ENCODE data around the gene UBE2U.

UBE2U gene

DNA sequence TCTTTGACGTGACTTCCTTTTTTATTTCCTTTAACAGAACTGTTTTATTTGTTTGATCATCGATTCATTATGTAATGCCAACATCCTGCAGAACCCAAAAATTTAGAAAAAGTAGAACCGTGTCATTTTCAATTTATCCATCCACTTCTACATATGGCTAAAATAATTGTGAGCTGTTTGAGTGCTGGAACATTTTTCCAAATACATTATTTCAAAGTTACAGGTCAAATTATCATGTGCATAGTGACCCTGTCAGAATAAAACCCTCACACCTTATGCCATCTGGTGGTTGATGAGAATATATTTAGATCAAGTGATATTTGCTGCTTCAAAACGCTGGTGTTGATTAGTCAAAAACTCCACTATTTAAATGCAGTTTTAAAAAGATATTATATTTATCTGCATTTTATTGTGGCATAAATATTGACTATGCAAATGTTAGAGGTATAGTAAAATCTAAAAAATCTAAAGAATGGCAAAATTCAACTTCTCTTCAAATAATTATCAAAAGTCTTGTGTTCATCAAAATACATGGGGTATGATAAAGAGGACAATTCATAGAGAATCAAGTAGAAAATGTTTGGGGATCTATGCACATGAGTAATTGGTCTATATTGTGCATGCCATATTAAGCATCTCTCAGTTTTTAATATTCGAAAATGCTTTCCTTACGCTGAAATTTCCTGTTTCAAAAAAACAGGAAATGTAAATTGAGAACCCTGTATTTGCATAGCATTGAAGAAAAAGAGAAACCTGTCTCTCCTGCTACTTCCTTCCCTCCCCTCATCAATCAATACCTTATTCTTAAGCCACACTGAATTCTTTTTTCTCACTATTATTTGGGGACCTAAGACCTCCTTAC, 39.7 kb downstream of the UBE2U start:
- no peak for TF ChIP-seq GATA2 (IDR thresholded peaks at IDR 0.05; ENCODE audit: low read depth, low read length)

DNA sequence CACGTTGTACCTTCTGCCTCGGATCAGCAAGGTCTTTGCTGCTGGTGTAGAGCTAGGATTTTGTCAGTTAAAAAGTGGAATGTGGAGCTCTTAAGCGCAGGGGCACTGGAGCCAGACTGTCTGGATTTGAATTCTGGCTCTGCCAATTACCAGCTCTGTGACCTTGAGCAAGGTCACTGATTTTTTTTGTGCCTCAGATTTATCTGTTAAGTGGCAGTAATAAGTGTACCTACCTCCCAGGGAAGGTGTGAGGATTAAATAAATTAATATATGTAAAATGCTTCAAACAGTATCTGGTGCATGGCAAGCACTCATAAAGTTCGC, 40.3 kb downstream of the UBE2U start:
- no peak for TF ChIP-seq GATA2 (IDR thresholded peaks at IDR 0.05; ENCODE audit: low read depth, low read length)
- no peak for TF ChIP-seq GATA3 (IDR thresholded peaks at IDR 0.05; ENCODE audit: low read depth, low read length)

DNA sequence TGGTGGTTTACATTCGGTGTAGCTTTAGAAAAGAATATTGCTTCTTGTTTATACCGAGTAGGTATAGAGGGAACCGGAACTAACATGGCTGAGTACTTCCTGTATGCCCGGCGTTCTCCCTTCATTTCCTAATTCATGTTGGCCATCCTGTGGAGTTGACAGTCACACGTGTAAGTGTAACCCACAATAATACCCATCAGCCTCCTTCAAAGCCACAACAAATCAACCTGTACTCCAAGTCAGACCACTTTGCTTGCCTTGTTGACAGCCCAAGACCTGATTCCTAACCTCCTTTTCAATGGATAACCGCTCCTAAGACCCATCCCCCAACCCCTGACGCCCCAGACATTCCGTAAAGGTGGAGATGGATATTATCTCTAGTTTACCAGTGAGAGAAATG, 42.1 kb downstream of the UBE2U start:
- no peak for TF ChIP-seq GATA2 (IDR thresholded peaks at IDR 0.05; ENCODE audit: low read depth, low read length)
- no peak for TF ChIP-seq GATA3 (IDR thresholded peaks at IDR 0.05; ENCODE audit: low read depth, low read length)

DNA sequence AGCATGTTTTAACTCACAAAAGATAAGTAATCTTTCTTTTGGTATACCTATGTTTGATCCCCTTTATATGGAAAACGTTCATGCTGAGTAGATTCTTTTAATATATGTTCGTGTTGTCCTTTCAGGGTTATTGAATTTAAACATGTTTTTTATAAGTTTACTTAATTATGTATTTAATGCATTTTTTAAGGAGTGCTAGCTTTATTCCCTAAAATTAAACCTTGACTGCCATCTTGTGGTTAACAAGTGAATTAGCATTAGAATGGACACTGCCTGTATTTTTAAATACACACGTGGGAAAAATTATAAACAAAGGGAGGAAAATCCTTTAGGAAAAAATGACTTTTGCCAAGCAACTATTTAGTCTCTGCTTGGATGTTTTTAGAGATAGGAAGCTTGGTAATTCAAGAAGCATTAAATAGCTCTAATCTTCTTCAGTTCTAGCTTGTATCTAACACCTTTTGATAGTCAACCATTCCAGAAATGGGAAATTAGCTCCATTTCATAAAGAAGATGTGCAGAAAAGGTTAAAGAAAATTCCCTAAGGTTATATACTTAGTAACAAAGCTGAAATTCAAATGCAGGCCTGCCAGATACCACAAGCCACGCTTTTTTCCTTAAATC, 43.0 kb downstream of the UBE2U start:
- TF ChIP-seq GATA3 (IDR thresholded peaks at IDR 0.05; ENCODE audit: low read depth, low read length) (no peak), GATA2 (IDR thresholded peaks at IDR 0.05; ENCODE audit: low read depth, low read length) (no peak)

DNA sequence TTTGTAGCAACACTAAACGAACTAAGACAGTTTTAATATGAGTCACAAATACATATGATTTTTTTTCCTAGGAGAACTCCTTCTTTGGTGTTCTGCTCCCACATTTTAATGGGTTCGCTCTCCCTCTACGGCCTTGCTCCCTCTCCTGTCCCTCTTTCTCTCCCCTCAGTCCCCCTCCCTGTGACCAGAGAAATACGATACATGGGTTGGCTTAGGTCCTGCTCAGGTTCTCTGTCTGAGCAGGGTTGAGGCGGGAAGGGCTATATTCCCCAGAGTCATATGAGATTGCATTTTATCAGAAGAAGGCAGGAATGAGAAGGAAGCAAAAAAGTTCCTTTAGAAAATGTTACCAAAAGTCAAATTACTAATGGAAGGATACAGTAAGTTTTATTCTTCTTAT, 44.6 kb downstream of the UBE2U start:
- TF ChIP-seq GATA3 (IDR thresholded peaks at IDR 0.05; ENCODE audit: low read depth, low read length), result no peak
- no peak for TF ChIP-seq GATA2 (IDR thresholded peaks at IDR 0.05; ENCODE audit: low read depth, low read length)

DNA sequence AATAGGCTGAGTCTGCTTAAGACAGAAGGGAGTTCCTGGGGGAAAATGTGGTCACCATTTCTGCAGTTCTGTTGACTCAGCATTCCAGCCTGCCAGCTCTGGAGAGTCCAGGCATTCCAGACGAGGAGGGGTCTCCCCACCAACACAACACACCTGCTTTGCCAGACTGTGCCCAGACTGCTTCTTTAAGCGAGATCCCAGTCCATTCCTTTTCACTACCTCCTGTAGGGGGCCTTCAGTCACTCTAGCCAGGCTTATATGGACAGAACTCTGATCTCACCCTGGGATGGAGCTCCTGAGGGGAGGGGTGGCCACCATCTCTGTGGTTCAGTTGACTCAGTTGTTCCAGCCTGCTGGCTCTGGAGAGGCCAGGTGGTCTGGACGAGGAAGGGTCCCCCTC, 48.5 kb downstream of the UBE2U start:
- TF ChIP-seq GATA3 (IDR thresholded peaks at IDR 0.05; ENCODE audit: low read depth, low read length) (no peak), GATA2 (IDR thresholded peaks at IDR 0.05; ENCODE audit: low read depth, low read length) (no peak)

DNA sequence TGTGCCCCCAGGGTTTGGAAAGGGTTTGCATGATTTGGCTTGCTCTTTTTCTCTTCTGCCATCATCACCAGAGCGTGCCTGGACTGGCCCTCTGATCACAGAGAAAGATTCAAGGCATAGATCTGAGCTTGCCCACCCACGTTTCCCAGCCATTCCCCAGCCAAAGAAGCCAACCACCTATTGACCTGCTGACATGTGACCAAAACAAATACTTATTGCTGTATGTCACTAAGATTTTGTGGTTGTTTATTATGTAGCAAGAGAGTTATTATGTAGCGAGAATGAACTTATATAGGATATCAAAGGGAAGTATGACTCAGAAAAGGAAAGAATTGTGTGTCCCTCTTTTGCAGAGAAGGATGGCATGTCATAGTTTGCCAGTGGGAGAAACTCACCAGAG, 59.9 kb downstream of the UBE2U start:
- TF ChIP-seq GATA2 (IDR thresholded peaks at IDR 0.05; ENCODE audit: low read depth, low read length), result no peak
- TF ChIP-seq GATA3 (IDR thresholded peaks at IDR 0.05; ENCODE audit: low read depth, low read length), result no peak

DNA sequence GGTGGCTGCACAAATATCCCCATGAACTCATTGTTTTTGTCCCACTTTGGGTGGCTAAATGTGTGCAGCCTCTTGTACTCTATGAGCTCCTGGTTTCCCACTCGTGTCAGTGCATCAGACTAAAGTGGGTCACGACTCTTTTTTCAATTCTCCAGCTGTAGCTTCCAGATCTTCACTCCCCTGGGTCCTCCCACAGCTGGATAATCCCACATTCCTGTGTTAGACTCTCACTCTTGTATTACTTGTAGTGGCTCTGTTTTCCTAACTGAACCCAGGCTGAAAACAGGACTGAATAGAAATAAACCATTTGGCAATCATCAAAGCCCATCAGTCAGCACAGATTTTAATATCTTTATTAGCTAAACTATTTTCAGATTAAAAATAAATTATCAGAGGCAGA, 60.4 kb downstream of the UBE2U start:
- no peak for TF ChIP-seq GATA3 (IDR thresholded peaks at IDR 0.05; ENCODE audit: low read depth, low read length)
- no peak for TF ChIP-seq GATA2 (IDR thresholded peaks at IDR 0.05; ENCODE audit: low read depth, low read length)

DNA sequence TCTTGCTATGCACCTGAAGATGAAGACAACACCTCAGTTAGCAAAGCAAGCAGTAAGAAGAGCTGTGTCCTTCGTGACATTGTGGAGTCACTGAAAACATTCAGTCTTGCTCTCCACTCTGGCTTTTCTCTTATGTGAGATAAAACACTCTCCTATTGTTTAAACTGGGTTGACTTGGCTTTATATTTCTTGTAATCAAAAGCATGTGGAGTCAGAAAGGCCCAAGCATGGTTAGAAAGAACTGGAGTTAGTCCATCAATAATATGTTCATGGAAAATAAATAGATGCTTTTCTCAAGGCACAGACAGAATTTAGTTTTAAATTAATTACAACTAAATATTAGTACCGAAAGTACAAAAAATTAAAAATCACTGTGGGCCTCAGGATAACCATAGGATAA, 61.7 kb downstream of the UBE2U start:
- no peak for TF ChIP-seq GATA2 (IDR thresholded peaks at IDR 0.05; ENCODE audit: low read depth, low read length)

DNA sequence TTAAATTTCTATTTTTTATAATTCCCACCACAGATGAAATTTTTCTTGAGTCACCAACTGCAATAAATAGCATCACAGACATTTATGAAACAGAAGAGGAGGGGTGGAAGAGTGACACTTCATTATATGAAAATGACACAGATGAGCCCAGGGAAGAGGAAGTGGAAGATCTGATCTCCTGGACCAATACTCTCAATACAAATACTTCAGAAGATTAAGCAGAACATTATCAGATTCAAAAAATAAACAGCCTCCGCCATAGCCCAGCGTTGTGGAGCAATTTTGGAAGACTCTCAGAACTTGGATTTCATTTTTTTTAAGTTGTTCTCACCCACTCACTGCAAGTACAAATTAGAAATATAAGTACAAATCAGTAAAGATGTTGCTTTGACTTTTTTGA, 63.6 kb downstream of the UBE2U start:
- no peak for TF ChIP-seq GATA3 (IDR thresholded peaks at IDR 0.05; ENCODE audit: low read depth, low read length)

DNA sequence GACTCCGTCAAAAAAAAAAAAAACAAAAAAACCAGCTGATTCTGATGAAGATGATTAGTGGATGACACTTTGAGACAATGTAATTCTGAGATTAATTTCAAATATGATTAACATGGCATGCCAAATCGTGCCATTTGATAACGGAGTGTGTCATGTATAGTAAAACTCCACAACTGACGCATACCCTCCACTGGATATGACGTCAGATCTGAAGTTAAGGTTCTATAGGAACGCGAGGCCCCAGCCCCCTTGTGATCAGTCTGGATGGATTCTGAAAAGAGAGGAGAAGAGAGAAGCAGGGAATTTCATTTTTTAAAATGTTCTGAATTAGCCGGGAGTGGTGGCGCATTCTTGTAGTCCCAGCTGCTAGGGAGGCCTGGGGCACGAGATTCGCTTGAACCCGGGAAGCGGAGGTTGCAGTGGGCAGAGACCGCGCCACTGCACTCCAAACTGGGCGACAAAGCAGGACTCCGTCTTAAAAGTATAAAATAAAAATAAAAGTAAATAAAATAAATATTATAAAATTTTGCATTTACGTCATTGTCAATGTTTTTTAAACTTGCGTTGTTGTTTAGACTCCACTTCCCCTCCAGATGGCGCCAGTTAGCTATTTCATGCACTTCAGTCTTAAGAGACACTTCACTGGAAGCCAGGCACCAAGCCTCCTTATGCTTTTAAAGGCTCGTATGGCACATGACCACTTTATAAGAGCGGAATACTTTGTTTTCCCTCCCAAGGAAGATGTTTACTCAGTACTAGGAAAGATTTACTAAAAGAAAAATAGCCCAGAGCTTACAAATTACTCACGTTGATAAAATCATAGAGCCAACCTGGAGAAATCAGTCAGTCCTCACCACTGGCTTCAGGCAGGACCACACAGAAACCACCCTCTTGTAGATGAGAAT, 65.5 kb downstream of the UBE2U start:
- TF ChIP-seq GATA2 (IDR thresholded peaks at IDR 0.05; ENCODE audit: low read depth, low read length) (no peak), GATA3 (IDR thresholded peaks at IDR 0.05; ENCODE audit: low read depth, low read length) (no peak)

DNA sequence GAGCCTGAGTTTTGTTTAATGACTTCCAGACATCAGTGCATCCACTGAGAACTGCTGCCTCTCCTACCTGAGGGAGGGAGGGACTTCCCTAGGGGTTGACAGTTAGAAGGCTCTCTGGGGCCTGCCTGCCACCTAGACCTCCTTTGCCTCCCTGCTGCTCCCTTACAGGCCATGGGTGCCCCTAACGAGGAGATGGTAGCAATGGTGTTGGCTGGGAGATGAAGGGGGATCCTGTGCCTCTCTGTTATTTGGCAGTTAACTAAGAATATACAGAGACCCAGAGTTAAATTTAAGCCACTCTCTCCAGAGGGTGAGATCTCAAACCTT, 66.1 kb downstream of the UBE2U start:
- TF ChIP-seq GATA2 (IDR thresholded peaks at IDR 0.05; ENCODE audit: low read depth, low read length) (no peak), GATA3 (IDR thresholded peaks at IDR 0.05; ENCODE audit: low read depth, low read length) (no peak)

DNA sequence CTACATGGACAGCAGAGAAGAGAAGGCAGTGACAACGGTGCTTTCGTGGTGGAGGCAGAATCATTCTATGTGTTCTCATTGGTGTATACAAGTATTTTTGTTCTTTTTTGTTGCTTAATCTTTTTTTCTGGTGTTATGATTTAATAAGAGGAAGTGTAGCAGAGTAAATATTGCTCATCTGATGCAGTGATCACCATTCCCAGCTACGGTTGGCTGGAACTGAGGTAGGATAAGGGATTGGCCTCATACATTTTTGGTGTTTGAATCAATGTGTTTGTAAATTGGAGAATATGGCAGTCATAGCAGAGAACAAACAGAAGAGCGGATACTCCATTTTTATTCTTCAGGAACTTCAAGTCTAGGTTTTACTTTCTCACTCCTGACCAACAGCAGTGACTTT, 76.6 kb downstream of the UBE2U start:
- TF ChIP-seq GATA2 (IDR thresholded peaks at IDR 0.05; ENCODE audit: low read depth, low read length), result no peak
- no peak for TF ChIP-seq GATA3 (IDR thresholded peaks at IDR 0.05; ENCODE audit: low read depth, low read length)

DNA sequence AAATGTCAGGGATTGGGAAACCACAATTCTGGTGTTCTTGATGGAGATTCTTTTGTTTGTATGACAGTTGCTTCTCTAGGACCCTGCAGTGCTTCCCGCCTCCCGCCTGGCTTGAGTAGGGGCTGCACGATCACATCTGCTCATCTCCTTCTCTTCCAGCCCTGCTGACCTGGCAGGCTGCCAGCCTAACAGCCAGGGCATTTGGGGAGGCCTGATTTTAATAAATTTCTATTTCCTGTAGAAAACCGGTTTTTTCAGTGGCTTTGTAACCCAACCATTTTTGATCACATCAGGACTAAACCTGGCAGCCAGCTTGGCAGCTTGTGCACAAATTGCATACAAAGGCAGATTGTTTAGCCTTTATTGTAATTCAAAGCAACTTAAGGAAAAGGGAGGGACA, 78.9 kb downstream of the UBE2U start:
- TF ChIP-seq GATA2 (IDR thresholded peaks at IDR 0.05; ENCODE audit: low read depth, low read length), result peak; percentile 85
- peak; percentile 11; the same call in 1 of the 2 replicates for TF ChIP-seq GATA3 (IDR thresholded peaks at IDR 0.05; ENCODE audit: low read depth, low read length)

DNA sequence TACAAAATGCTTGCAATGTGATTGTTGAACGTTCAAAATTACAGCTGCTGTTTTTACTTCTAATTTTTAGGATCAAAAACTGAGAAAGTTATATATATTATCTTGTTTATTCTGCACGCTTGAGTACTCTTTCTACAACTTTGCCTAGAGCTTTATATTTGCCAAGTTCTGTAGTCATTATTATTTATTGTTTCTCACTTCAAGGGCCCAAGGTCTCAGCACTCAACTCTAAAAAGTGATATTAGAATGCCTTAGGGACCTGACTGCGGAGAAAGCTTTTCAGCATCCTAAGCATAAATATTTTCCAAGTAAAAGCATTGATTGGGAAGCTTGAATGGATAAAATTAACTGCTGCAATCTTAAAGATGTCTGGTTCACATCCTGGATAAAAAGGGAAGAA, 83.6 kb downstream of the UBE2U start:
- TF ChIP-seq GATA3 (IDR thresholded peaks at IDR 0.05; ENCODE audit: low read depth, low read length), result no peak
- TF ChIP-seq GATA2 (IDR thresholded peaks at IDR 0.05; ENCODE audit: low read depth, low read length), result no peak
